ENCODE data around the gene SMCR8. TPM values are rescaled to one million over a fixed set of nuclear protein-coding genes. Genes with fewer than 3 reads are reported as not detected.
"Not testable (repeated sequence)": the region's sequence is repeated elsewhere in the genome, so short reads cannot be mapped to it uniquely, and the experiment has no call there.

The SMCR8 gene
- total and polyA plus RNA-seq, 10 of the 15 experiments (the other 5 are each of a cell fraction or from before 2014, with no cell fraction given): 0.52 to 16.4 (median 8.0) TPM

DNA sequence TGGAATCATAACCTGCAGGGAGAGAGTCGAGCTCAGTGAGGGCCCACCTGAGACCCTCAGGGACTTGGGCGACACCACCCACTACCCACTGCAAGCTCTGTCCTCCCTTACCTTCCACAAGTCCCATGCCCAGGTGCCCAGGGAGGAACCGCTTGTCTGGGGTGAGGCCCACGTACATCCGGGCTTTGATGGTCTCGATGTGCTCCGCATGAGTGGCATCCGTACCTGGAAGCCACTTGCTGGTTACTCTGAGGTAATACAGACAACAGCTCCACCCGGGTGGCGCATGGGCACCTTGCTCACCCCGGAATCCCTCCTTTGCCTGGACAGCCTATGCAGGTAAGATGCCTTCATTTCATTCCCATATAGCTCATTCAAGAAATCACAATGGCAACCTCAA is 29.8 kb upstream of the SMCR8 start (continued):
- no peak for TF ChIP-seq ZNF592 (IDR thresholded peaks at IDR 0.05)
- no peak for TF ChIP-seq CEBPZ (IDR thresholded peaks at IDR 0.05; ENCODE audit: low read depth, low read length)

DNA sequence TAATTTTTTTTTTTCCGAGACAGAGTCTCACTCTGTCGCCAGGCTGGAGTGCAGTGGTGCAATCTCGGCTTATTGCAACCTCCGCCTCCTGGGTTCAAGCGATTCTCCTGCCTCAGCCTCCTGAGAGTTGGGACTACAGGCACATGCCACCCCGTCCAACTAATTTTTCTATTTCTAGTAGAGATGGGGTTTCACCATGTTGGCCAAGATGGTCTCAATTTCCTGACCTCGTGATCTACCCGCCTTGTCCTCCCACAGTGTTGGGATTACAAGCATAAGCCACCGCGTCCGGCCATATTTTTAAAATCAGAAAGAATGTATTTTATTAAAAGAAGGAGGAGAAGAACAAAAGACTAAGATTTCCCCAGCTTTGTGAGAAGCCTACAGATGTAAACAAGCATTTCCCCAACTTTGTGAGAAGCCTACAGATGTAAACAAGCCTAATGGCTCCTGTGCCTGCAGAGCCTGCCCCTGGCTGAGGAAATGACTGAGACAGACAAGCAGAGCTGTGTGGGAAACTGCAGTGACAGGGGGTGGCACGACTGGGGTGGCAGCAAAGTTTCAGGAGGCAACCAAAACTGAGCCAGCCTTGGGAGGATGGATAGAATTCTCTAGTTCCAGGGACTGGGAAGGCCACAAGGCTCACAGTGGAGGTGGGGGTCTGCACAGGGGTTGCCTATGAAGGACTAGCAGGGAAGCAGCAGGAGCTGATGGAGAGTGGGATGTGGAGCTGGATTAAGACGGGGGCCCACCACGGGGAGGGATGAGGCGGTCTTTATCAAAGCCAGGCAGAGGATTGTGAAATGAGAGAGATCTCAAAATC is 23.2 kb upstream of the SMCR8 start:
- Histone ChIP-seq H4K20me1 (ENCODE audit: control insufficient read depth, insufficient read depth) (no peaks in the 10 kb centered on the region), H3K36me3 (ENCODE audit: control insufficient read depth in 2 of 2, insufficient read depth in 2 of 2, low read length in 1 of 2) (peaks cover 16 to 30% of the 10 kb centered on the region in 2 experiments), H3K4me3 (no peak overlapping the region), H3K9ac (ENCODE audit: control insufficient read depth, insufficient read depth, low read length) (no peak overlapping the region), H3K27ac (ENCODE audit: control insufficient read depth, insufficient read depth) (no peak overlapping the region), H2AFZ (ENCODE audit: control insufficient read depth, low read depth, low read length) (no peak overlapping the region), H3K4me2 (ENCODE audit: control insufficient read depth, insufficient read depth) (no peak overlapping the region), H3K4me1 (ENCODE audit: control insufficient read depth, insufficient read depth, low read length) (no peaks in the 10 kb centered on the region), H3K27me3 (replicated peaks in 1 of 2; ENCODE audit: control insufficient read depth in 2 of 2, insufficient read depth in 2 of 2, low read length in 1 of 2) (no peaks in the 10 kb centered on the region), H3K9me3 (replicated peaks; ENCODE audit: control insufficient read depth, insufficient read depth, low read length) (no peaks in the 10 kb centered on the region), H3K79me2 (ENCODE audit: control insufficient read depth, insufficient read depth, low read length) (no peaks in the 10 kb centered on the region)
- ChIA-PET CTCF (no interaction called here), RAD21 (ENCODE audit: unreplicated experiment) (no interaction called here), SMC1A (ENCODE audit: uncharacterized antibody, unreplicated experiment) (no interaction called here), POLR2A (no interaction called here)
- no TSS peak for BruUV-seq (replicated peaks)
- TF ChIP-seq ZNF217 (IDR thresholded peaks at IDR 0.05) (no peak), RB1 (IDR thresholded peaks at IDR 0.05; ENCODE audit: borderline replicate concordance) (no peak), ZBED1 (IDR thresholded peaks at IDR 0.05; ENCODE audit: borderline replicate concordance) (no peak), GATAD2B (conservative IDR thresholded peaks at IDR 0.05; ENCODE audit: low read depth) (no peak)
- DNase-seq (ENCODE audit: low read depth, low spot score) (no peak), FAIRE-seq (no peak), ATAC-seq (no peak)
- WGBS (ENCODE audit: insufficient coverage, insufficient replicate concordance, low lambda C conversion rate, missing lambda C conversion rate): 92% methylated on average over 15 of the region's 15 CpGs
- in situ Hi-C loops (cut with MboI) (no loop called here), intact Hi-C loops (cut with micrococcal nuclease; ENCODE audit: unreplicated experiment) (no loop called here)

DNA sequence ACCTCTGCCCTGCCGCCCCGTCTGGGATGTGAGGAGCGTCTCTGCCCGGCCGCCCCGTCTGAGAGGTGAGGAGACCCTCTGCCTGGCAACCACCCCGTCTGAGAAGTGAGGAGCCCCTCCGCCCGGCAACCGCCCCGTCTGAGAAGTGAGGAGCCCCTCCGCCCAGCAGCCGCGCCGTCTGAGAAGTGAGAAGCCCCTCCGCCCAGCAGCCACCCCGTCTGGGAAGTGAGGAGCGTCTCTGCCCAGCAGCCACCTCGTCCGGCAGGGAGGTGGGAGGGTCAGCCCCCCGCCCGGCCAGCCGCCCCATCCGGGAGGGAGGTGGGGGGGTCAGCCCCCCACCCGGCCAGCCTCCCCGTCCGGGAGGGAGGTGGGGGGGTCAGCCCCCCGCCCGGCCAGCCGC is 17.0 kb upstream of the SMCR8 start:
- BruUV-seq (replicated peaks); ATAC-seq; POLR2A ChIA-PET; H3K4me3 ChIP-seq; RAD21 ChIA-PET (ENCODE audit: unreplicated experiment); H3K4me1 ChIP-seq (ENCODE audit: control insufficient read depth, insufficient read depth, low read length); H4K20me1 ChIP-seq (ENCODE audit: control insufficient read depth, insufficient read depth); H3K27ac ChIP-seq (ENCODE audit: control insufficient read depth, insufficient read depth); H3K79me2 ChIP-seq (ENCODE audit: control insufficient read depth, insufficient read depth, low read length); H3K4me2 ChIP-seq (ENCODE audit: control insufficient read depth, insufficient read depth); DNase-seq (ENCODE audit: low read depth, low spot score); in situ Hi-C loops (cut with MboI); intact Hi-C loops (cut with micrococcal nuclease; ENCODE audit: unreplicated experiment); H2AFZ ChIP-seq (ENCODE audit: control insufficient read depth, low read depth, low read length); H3K27me3 ChIP-seq (replicated peaks in 1 of 2; ENCODE audit: control insufficient read depth in 2 of 2, insufficient read depth in 2 of 2, low read length in 1 of 2); CTCF ChIA-PET; H3K9me3 ChIP-seq (replicated peaks; ENCODE audit: control insufficient read depth, insufficient read depth, low read length); SMC1A ChIA-PET (ENCODE audit: uncharacterized antibody, unreplicated experiment); H3K9ac ChIP-seq (ENCODE audit: control insufficient read depth, insufficient read depth, low read length); FAIRE-seq: not testable (repeated sequence)
- 97% methylated on average over 6 of the region's 30 CpGs for WGBS (ENCODE audit: insufficient coverage, insufficient replicate concordance, low lambda C conversion rate, missing lambda C conversion rate)
- peaks cover 11 to 28% of the 10 kb centered on the region in 2 experiments for H3K36me3 ChIP-seq (ENCODE audit: control insufficient read depth in 2 of 2, insufficient read depth in 2 of 2, low read length in 1 of 2)
